ENCODE results near the gene SIAH3. TPM values are rescaled to one million over a fixed set of nuclear protein-coding genes. Genes with fewer than 3 reads are reported as not detected.

Gene SIAH3
- total RNA-seq, 1 experiment from 2014 or later = not detected

DNA sequence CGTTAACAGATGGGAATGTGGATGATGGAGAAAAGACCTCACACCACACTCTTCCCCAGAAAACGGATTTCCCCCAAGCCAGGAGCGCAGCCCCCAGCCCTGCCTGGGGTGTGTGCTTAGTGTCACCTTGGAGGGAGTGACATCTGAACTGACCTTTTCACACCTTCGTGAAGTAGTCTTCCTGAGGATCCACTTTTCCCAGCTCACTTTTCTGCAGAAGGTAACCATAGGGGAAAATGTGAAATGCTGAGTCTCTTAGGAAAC is 26.2 kb downstream of the SIAH3 start:
- Histone ChIP-seq H3K4me2 (ENCODE audit: low read length) (no peak overlapping the region), H3K9ac (ENCODE audit: low read length) (no peak overlapping the region), H3K36me3 (ENCODE audit: control insufficient read depth in 1 of 2, insufficient read depth in 2 of 2, low read length in 2 of 2) (no peaks in the 10 kb centered on the region), H3K4me3 (replicated peaks in 1 of 2; ENCODE audit: low read depth in 1 of 2, low read length in 2 of 2) (no peak overlapping the region), H4K20me1 (ENCODE audit: insufficient read depth) (no peaks in the 10 kb centered on the region), H3K9me2 (ENCODE audit: insufficient read depth) (no peaks in the 10 kb centered on the region), H3K27ac (ENCODE audit: low read depth, low read length) (no peak overlapping the region), H3K79me2 (ENCODE audit: insufficient read depth, low read length) (no peaks in the 10 kb centered on the region), H2AFZ (ENCODE audit: low read depth, low read length, poor library complexity, severe bottlenecking) (no peak overlapping the region), H3K4me1 (ENCODE audit: control insufficient read depth in 1 of 2, insufficient read depth in 2 of 2, low read length in 2 of 2) (no peaks in the 10 kb centered on the region), H3K9me3 (ENCODE audit: control insufficient read depth in 1 of 2, insufficient read depth in 1 of 2, low read depth in 1 of 2, low read length in 2 of 2) (no peaks in the 10 kb centered on the region), H3K27me3 (ENCODE audit: insufficient read depth, low read length) (no peaks in the 10 kb centered on the region)
- BruUV-seq (replicated peaks) = no TSS peak
- POLR2A ChIA-PET = no interaction called here
- DNase-seq (ENCODE audit: low read depth, low spot score) (no peak), ATAC-seq (no peak)
- intact Hi-C loops (cut with micrococcal nuclease) = no loop called here
- CTCF ChIA-PET = no interaction called here
- RAD21 ChIA-PET (ENCODE audit: low non-redundant PET in 1 of 2, low total read pairs in 2 of 2, uncharacterized antibody in 2 of 2, unreplicated experiment in 2 of 2) = no interaction called here
- TF ChIP-seq FOSL1 (IDR thresholded peaks at IDR 0.05; ENCODE audit: low read depth) (no peak), SIN3A (IDR thresholded peaks at IDR 0.05; ENCODE audit: low read depth) (no peak), RAD21 (IDR thresholded peaks at IDR 0.05; ENCODE audit: low read depth) (no peak), ZNF274 (IDR thresholded peaks at IDR 0.05; ENCODE audit: low read depth, low read length) (no peak), ZFX (IDR thresholded peaks at IDR 0.05) (no peak), EGR1 (IDR thresholded peaks at IDR 0.05; ENCODE audit: low read depth) (no peak), CTCF (IDR thresholded peaks at IDR 0.05 in 2 of 3, conservative IDR thresholded peaks at IDR 0.05 in 1 of 3; ENCODE audit: borderline replicate concordance in 1 of 3, insufficient read depth in 1 of 3, low read depth in 2 of 3, low read length in 2 of 3) (no peak), EZH2phosphoT487 (IDR thresholded peaks at IDR 0.05; ENCODE audit: borderline replicate concordance) (no peak), SP1 (IDR thresholded peaks at IDR 0.05; ENCODE audit: low read depth) (no peak), SRF (IDR thresholded peaks at IDR 0.05; ENCODE audit: low read depth) (no peak), POLR2A (IDR thresholded peaks at IDR 0.05; ENCODE audit: borderline replicate concordance, extremely low read depth, insufficient read depth, insufficient read length) (no peak), TCF7L2 (IDR thresholded peaks at IDR 0.05; ENCODE audit: borderline replicate concordance, extremely low read depth, insufficient read depth, insufficient read length) (no peak), EZH2 (IDR thresholded peaks at IDR 0.05) (no peak), POLR2AphosphoS5 (IDR thresholded peaks at IDR 0.05; ENCODE audit: low read depth, low read length) (no peak), JUND (IDR thresholded peaks at IDR 0.05) (no peak), CEBPB (IDR thresholded peaks at IDR 0.05; ENCODE audit: low read depth) (no peak)
- TF ChIP-seq, protein P1, sequence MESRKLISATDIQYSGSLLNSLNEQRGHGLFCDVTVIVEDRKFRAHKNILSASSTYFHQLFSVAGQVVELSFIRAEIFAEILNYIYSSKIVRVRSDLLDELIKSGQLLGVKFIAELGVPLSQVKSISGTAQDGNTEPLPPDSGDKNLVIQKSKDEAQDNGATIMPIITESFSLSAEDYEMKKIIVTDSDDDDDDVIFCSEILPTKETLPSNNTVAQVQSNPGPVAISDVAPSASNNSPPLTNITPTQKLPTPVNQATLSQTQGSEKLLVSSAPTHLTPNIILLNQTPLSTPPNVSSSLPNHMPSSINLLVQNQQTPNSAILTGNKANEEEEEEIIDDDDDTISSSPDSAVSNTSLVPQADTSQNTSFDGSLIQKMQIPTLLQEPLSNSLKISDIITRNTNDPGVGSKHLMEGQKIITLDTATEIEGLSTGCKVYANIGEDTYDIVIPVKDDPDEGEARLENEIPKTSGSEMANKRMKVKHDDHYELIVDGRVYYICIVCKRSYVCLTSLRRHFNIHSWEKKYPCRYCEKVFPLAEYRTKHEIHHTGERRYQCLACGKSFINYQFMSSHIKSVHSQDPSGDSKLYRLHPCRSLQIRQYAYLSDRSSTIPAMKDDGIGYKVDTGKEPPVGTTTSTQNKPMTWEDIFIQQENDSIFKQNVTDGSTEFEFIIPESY (IDR thresholded peaks at IDR 0.05; ENCODE audit: extremely low read depth, insufficient replicate concordance, low read length) = no peak
- TF ChIP-seq, protein P2, sequence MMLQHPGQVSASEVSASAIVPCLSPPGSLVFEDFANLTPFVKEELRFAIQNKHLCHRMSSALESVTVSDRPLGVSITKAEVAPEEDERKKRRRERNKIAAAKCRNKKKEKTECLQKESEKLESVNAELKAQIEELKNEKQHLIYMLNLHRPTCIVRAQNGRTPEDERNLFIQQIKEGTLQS (IDR thresholded peaks at IDR 0.05) = no peak
- TF ChIP-seq, protein P3, sequence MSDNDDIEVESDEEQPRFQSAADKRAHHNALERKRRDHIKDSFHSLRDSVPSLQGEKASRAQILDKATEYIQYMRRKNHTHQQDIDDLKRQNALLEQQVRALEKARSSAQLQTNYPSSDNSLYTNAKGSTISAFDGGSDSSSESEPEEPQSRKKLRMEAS (IDR thresholded peaks at IDR 0.05) = no peak
- TF ChIP-seq, protein P4, sequence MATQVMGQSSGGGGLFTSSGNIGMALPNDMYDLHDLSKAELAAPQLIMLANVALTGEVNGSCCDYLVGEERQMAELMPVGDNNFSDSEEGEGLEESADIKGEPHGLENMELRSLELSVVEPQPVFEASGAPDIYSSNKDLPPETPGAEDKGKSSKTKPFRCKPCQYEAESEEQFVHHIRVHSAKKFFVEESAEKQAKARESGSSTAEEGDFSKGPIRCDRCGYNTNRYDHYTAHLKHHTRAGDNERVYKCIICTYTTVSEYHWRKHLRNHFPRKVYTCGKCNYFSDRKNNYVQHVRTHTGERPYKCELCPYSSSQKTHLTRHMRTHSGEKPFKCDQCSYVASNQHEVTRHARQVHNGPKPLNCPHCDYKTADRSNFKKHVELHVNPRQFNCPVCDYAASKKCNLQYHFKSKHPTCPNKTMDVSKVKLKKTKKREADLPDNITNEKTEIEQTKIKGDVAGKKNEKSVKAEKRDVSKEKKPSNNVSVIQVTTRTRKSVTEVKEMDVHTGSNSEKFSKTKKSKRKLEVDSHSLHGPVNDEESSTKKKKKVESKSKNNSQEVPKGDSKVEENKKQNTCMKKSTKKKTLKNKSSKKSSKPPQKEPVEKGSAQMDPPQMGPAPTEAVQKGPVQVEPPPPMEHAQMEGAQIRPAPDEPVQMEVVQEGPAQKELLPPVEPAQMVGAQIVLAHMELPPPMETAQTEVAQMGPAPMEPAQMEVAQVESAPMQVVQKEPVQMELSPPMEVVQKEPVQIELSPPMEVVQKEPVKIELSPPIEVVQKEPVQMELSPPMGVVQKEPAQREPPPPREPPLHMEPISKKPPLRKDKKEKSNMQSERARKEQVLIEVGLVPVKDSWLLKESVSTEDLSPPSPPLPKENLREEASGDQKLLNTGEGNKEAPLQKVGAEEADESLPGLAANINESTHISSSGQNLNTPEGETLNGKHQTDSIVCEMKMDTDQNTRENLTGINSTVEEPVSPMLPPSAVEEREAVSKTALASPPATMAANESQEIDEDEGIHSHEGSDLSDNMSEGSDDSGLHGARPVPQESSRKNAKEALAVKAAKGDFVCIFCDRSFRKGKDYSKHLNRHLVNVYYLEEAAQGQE (IDR thresholded peaks at IDR 0.05; ENCODE audit: low read depth) = no peak
